GM18520 (cell line): Measurements from ENCODE around the gene FGF8.

ENCODE experiments used
- ATAC-seq: cut with Tn5 transposase; IDR thresholded peaks from one replicate; pipeline ENCODE4 v1.9.1; 2021; ENCODE audit not compliant: unreplicated experiment

FGF8 gene

GRCh38 chr10:101770331-101771215 lies 5.3 kb downstream of the FGF8 start:
- no peak for ATAC-seq

DNA sequence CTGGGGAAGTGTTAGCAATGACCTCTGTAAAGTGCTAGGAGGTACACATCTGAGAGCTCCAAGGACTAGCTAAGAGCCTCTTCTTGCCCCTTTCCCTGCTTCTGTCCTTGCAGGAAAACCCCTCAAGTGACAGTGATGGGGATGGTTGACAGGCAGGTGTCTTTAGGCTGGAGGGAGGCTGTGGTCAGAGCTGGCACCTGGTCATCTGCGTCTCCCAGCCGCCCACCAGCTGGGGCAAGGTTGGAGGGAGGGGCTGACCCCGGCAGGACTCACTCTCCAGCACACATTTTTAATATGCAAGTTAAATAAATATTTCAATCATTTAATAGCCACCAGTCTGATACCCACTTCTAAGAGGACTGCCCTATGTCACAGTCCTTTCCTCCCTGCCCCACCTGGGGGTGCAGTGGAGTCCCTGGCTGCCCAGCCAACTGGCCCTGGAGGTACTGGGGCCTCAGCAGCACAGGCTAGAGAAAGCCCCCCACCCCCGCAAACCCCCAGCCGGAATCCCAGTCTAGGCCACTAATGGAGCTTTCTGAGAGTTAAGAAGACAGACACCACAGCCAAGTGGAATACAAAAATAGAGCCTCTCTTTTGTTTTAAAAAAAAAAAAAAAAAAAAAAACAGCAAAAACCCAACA lies 6.3 kb downstream of the FGF8 start:
- no peak for ATAC-seq

DNA sequence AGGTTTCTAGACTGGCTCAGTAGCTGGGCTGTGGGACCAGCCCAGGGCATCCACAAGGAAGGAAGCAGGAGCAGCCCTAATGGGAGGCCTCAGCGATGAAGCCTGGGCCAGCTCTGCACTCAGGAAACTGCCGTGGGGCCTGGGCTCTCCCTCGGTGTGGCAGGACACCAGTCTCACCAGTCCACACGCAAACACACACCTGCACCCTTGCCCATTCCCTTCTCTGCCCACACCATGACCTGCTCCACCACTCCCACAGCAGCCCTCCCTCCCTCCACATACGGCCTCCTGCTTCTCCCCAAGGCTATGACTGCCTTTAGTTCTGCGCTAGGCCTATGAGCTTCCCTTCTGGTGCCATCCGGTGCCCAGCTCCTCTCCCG lies 7.1 kb downstream of the FGF8 start:
- ATAC-seq: no peak

GRCh38 chr10:101767966-101768790 lies 7.7 kb downstream of the FGF8 start:
- ATAC-seq: no peak

DNA sequence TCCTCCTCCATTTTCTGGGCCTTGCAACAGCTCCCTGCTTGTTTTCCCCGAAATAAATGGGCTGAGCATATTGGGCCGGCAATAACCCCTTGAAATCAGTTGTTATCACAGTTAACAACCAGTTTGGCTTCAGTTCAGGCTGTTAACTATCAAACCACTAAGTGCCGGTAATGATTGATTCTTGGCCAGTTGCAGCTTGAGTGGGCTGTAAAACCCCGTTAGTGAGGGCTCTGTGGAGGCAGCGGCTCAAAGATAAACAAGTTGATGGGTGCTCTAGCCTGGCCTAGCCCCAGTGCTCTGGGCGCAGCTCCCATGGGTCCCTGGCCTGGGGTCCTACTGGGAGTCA lies 8.3 kb downstream of the FGF8 start:
- ATAC-seq: no peak

DNA sequence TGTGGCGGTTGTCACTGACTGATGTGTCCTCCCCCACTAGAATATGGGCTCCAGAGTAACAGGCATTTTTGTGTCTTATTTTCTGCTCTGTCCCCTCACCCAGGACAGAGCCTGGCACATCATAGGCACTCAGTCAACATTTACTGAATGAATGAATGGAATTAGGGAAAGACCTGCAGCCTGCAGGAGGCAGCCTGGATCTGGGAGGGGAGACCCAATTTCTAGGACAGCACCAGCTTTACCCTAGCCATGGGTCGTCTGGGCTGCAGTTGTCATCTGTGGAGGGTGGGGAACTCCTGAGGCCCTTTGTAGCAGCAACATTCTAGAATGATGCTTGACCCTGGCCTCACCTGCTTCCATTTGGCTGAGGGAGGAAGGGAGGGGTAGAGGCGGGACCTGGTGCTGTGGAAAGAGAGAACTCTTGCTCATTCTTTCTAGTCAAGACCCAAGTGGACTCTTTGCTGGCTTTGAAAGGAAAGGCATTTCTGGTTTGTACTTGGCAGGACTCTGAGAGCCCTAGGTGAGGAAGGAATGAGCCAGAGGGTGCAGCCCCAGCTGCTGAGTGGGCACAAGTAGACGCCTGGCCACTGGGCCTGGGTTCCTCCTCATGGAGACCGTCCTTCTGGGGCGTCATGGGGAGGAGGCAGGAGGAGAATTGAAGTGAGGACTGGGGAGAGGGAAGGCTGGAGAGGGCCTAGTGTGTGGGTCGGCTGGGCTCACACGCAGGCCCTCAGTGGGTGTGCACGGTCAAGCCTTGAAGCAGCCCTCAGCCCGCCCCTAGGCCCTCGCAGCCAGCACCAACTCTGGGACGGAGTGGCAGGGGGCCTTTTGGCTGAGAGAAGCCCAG lies 8.9 kb downstream of the FGF8 start:
- ATAC-seq: no peak

- no peak for ATAC-seq
Observed at GRCh38 chr10:101766306-101766705, 9.6 kb downstream of the FGF8 start.

GRCh38 chr10:101763141-101763846 lies 12.6 kb downstream of the FGF8 start:
- ATAC-seq: no peak

DNA sequence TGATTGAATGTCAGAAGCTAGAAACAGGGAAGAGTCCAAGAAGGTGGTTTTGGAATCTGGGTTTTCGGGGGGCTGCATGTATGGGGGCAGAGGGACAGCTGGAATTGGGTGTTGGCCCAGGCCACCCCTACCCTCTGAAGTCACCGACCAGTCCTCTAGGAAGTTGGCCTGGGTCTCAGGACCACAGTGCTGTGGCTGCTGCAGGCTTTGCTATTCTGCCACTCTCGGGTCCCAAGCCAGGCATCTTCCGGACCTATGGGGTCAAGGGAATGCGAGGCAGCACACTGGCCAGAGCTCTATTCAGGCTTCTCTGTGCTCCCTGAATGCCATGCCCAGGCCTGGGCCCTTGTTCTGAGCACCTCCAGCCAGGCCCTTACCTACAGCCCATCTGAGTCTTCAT lies 13.2 kb downstream of the FGF8 start:
- no peak for ATAC-seq

DNA sequence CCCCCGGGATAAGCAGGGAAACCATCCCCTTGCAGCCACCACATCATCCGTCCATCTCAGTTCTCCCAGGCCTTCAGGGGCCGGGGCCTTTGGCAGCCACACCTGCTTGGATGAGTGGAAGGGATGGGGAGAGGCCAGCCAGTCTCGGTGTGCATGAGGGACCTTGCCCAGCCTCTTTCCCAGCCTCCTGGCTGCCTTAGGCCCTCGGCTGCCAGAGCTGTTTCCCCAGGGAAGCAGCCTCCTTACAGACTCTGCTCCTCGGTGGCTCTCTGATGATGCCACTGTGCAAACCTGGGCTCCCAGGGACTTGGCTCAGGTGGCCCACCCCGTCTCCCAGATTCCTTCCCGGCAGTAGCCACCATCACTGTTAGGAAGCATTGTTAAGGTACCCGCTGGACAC lies 14.7 kb downstream of the FGF8 start:
- ATAC-seq: no peak

- ATAC-seq: no peak
Observed at GRCh38 chr10:101760510-101760909, 15.4 kb downstream of the FGF8 start.

DNA sequence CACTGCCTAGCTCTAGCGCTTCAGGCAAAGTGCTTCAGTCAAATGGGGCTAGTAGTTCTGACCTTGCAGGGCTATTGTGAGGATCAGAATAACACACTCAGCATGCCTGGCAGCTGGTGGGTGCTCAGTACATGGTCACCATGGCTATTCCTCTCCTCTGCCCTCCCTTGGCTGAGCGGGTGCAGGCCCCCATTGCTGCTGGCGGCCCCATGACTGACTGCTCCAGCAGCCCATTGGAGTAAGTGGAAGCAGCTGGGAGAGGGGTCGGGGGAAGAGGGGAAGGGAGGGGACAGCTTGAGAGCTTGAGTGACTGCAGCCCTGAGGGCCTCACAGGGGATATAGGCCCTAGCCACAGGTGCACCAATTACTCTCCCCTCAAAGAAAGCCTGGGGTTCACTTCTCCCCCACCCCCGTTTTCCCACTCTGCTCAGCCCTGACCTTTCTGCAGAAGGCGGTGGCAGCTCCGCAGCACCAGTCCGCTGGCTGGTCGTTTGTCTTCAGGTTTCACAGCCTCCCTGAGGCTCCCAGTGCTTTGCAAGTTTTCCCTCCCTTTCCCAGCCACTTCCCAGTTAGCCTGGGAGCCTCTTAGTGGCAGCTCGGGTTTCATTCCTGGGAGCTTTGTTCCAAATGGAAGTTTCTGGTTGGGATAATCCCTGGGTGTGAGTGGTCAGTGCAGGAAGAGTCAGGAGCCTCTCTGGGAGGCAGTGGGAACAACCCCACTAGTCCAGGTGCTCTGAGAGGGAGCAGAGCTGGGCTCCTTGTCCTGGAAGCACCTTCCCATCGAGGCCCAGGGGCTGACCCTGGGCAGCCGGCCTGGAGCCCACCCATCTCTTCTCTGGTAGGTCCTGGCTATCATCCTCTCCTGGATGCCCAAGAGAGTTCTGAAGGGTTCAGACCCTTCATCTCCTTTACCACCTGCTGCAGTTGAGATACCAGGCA lies 16.3 kb downstream of the FGF8 start:
- ATAC-seq: no peak

GRCh38 chr10:101758858-101759257 lies 17.1 kb downstream of the FGF8 start:
- no peak for ATAC-seq

DNA sequence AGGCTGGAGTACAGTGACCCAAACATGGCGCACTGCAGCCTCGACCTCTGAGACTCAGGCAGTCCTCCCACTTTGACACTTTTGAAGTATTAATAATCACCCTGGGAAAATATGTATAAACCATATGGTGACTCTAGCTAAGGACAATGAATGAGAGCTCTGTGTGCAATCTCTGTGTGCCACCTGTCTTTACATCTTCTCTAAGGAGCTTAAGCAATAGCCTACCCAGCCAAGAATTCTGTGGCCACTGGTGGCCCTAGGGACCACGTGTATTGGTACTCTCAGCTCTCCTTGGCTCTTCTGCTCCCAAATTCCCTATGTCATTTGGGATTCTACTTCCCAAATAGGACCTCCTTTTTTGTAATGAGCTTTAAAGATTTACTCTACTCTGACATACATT lies 23.7 kb downstream of the FGF8 start:
- no peak for ATAC-seq

DNA sequence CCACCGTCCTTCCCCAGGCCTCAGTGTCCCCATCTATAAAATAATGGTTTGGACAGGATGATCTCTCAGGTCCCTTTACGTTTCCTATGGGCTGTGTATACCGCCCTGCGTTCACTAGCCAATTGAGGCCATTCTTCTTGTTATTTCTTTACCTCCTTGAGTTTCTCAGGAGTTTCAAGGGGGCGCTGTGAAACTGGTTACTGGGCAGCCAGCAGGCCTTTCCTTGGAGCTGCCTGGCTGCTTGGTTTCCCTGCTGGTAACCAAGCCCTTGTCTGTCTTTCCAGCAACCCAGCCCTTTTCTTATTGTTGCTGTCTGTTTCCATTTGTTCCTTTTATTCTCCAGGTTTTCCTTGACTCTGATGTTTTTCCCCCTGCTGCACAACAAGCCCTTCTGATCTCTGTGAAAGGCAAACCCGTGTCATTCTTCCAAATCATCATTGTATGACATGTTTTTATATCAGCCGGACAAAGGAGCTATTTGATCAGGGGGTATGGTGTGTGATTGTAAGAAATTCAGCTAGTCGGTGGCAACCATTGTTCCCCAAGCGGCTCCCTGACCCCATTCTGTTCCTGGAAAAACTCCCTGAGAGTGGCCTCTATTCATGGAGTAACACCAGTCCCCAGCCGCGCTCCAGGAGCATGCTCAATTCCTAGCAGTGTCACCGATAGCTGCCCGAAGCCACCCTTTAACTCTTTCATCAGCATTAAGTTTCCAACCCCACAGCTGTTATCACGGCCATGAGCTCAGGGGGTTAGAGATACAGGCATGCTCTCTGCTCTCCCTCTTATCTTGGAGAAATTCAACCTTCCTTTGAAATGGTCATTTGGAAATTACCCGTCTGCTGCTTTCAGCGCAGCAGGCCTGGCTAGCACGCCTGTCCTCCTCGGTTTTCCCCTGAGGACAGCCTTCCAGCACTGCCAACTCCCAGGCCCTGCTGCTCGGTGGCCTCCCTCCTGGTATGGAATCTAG lies 26.6 kb downstream of the FGF8 start:
- ATAC-seq: no peak

- no peak for ATAC-seq
Observed at GRCh38 chr10:101748496-101748895, 27.4 kb downstream of the FGF8 start.

GRCh38 chr10:101745074-101745696 lies 30.7 kb downstream of the FGF8 start:
- no peak for ATAC-seq

GRCh38 chr10:101744267-101744666 lies 31.6 kb downstream of the FGF8 start:
- no peak for ATAC-seq
